ENCODE results near the gene FABP7.
"Not testable (repeated sequence)": the region's sequence is repeated elsewhere in the genome, so short reads cannot be mapped to it uniquely, and the experiment has no call there.

Gene FABP7

DNA sequence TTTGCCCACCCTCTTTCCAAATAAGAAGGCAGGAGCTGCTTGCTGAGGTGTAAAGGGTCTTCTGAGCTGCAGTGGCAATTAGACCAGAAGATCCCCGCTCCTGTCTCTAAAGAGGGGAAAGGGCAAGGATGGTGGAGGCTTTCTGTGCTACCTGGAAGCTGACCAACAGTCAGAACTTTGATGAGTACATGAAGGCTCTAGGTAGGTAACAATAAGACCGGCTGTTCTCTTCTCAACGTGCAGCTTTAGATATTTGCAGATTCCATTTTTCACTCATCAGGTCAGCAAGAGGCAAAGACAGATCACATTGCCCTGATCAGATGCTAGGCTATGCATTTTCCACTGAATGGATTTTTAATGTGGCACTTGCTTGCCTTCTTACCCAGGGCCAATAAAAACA lies at the start of gene FABP7:
TSS of gene FABP7 (plus strand) at position 50 of the 400 bp plus-strand sequence. CDS start at position 129, 79 bp downstream.
- peaks cover 40% of the 10 kb centered on the region for H3K27me3 Mint-ChIP-seq
- no peak for ATAC-seq
- H3K9me3 Mint-ChIP-seq: peaks cover 5 to 7% of the 10 kb centered on the region in 2 donors
- no peak for DNase-seq
- no peak within 1 kb of the TSS for H3K4me3 Mint-ChIP-seq
- no peaks in the 10 kb centered on the region for H3K4me1 Mint-ChIP-seq
- no peak within 1 kb of the TSS for H3K27ac Mint-ChIP-seq

DNA sequence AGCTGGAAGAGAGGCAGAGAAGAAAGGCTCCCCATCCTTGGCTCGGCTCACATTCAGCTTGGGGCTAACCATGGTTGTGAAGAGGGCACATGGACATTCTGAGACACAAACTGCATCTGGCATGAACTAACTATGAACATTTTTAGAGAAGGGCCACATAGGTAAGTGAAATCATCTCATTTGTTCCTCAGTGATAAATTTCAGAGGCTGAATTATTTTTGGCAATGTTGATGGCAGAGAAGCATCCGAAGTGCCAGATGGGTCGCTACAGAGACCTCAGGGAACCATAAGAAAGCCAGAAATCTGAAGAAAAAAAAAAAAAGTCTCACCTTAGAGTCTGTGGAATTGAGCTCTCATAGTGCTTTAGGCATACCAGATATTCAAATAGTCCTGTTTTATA lies 49.2 kb upstream of the FABP7 start:
- peaks cover 22% of the 10 kb centered on the region for H3K27me3 Mint-ChIP-seq
- no peak overlapping the region for H3K4me3 Mint-ChIP-seq
- no peaks in the 10 kb centered on the region for H3K9me3 Mint-ChIP-seq
- ATAC-seq (no peak), DNase-seq (no peak)
- H3K27ac Mint-ChIP-seq: no peak overlapping the region
- no peaks in the 10 kb centered on the region for H3K4me1 Mint-ChIP-seq

DNA sequence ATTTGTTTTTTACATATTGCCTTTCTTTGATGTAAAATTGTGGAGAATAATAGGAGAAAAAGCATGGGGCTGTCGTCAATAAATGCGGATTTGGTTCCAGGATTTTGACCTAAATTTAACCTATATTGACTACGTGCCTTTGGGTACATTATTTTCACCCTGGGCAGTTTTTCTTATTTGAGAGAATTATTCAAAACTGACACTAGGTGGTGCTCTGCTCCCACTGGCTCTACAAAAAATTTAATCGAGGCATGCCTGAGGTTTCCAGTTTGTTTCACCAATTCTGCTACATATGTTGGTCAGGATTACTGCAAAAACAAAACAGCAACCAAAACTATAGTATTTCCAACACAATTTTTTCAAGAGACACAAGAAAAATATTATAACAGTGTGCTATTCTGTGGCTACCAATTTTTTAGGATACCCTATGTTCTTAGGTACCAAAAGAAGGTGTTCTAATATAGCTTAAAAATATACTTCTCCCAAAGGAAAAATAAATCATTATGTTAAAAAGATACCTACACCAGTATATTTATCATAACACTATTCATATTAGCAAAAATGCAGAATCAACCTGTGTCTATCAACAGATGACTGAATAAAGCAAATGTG lies 48.6 kb upstream of the FABP7 start:
- DNase-seq (no peak), ATAC-seq (peak; percentile 35)
- H3K27ac Mint-ChIP-seq: no peak overlapping the region
- H3K9me3 Mint-ChIP-seq: no peaks in the 10 kb centered on the region
- no peaks in the 10 kb centered on the region for H3K4me1 Mint-ChIP-seq
- peaks cover 22% of the 10 kb centered on the region for H3K27me3 Mint-ChIP-seq
- H3K4me3 Mint-ChIP-seq: no peak overlapping the region

DNA sequence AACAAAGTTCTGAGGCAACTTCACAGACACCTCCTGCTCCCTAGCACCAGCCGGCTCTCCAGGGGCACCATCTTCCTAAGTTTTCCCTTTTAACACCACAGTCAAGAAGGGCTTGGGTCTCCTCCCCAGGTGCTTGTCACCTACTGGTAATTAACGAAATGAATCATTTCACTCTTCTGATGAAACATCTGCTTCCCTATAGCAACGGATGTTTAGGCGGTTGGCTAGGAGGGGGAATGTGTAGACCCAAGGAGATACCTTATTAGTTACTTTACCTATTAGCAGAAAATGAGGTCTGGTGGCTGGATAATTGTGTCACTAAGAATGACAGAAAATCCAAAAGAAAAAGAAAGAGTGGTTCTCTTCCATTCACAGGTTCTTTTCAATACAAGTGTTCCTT lies 46.3 kb upstream of the FABP7 start:
- Mint-ChIP-seq H3K27me3 (peaks cover 22% of the 10 kb centered on the region), H3K4me1 (no peaks in the 10 kb centered on the region), H3K9me3 (no peaks in the 10 kb centered on the region), H3K27ac (no peak overlapping the region), H3K4me3 (no peak overlapping the region)
- no peak for DNase-seq
- ATAC-seq: no peak

DNA sequence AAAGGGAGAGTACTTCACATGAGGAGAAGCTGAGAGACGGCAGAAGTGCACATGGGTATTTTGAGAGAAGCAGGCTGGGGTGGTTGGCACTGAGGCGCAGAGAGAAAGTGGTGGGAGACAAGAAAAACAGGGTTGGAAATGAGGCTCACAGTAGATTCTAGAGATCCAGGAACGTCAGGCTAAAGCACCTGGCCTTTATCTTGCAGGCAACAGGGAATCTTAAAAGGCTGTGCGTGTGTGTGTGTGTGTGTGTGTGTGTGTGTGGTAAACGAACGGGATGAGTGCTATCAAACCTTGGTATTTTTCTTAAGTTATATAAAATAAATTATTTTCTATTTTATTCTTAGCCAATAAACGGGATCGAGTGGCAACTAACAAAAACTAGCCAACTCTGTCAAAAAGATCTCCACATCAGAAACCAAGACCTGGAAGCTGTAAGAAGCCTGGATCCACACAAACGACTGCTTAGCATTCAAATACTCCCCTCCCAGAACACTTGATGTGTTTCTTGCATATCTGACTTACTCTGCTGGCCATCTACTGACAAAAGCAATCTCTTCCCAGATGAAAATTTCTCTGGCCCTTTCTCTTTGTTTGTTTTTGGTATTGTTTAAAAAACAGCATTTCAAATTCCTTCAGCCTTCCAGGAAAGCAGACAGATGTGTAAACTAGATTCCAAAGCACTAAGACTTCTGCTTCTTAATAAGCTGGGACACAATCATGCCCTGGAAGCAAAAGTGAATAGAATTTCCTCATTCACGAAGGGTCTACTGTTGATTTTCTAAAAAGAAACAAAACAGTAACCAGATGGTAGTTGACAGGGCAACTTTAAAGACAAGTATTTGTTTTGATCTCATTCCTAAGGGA lies 44.8 kb upstream of the FABP7 start:
- no peaks in the 10 kb centered on the region for H3K4me1 Mint-ChIP-seq
- no peak overlapping the region for H3K4me3 Mint-ChIP-seq
- no peaks in the 10 kb centered on the region for H3K9me3 Mint-ChIP-seq
- peaks cover 21% of the 10 kb centered on the region for H3K27me3 Mint-ChIP-seq
- DNase-seq (no peak), ATAC-seq (no peak)
- no peak overlapping the region for H3K27ac Mint-ChIP-seq

DNA sequence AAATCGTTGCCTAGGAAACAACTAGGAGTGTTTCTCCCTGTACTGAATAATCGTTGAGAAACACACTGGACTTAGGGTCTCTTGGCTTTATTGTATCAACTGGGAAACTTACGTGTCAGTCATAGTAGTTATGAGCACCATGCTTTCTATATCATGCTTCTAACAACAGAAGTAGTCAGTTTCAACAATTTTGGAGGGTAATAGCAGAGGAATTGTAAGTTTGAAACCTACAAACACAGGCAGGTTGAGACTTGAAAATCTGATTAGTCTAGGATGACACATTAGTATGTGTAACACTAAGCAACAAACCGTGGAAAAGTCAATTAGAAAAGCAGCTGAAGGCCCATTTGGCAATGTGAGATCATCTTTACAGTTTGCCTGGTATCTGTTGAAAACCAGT lies 43.9 kb upstream of the FABP7 start:
- H3K27ac Mint-ChIP-seq: no peak overlapping the region
- ATAC-seq (no peak), DNase-seq (no peak)
- no peak overlapping the region for H3K4me3 Mint-ChIP-seq
- peaks cover 14% of the 10 kb centered on the region for H3K27me3 Mint-ChIP-seq
- H3K4me1 Mint-ChIP-seq: no peaks in the 10 kb centered on the region
- H3K9me3 Mint-ChIP-seq: no peaks in the 10 kb centered on the region

DNA sequence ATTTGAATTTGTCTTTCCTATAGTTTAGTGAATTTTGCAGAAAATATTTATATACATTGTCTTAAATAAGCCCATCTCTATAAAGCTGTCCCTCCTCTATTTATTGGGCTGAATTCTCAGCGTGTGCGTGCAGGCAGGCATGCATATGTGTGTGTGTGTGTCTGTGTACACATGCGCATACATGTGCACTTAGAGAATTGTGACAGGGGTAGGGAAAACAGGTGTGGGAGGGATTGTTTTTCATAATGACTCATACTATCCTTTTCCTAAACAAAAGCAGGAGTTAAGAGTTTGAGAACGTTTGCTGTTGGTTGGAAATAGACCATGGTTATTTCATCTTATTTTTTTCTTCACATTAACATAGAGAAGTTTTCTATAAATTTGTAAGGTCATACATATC lies 43.4 kb upstream of the FABP7 start:
- Mint-ChIP-seq H3K27ac (no peak overlapping the region), H3K27me3 (peaks cover 14% of the 10 kb centered on the region)

DNA sequence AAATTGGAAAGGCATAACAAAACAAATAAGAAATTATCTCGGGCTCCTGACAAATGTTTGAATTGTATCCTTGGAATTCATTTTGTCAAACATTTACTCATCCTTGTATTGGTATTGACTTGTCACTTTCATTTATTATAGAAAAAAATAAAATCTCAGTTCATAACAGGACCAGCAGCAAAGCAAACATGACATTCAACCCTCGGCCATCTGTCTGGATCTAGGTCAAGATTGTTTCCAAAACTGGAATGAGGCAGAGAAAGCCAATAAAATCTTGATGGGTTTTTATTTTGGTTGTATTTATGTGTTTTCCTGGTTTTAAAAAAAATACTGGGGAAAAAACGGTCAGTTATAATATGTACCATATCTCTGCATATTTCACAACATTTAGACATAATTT lies 42.9 kb upstream of the FABP7 start:
- Mint-ChIP-seq H3K27ac (no peak overlapping the region), H3K4me1 (no peaks in the 10 kb centered on the region), H3K4me3 (no peak overlapping the region), H3K27me3 (peaks cover 14% of the 10 kb centered on the region), H3K9me3 (no peaks in the 10 kb centered on the region)
- ATAC-seq (no peak), DNase-seq (no peak)

More for the DNA sequence above, 43.4 kb upstream of the FABP7 start:
- no peaks in the 10 kb centered on the region for H3K9me3 Mint-ChIP-seq
- H3K4me1 Mint-ChIP-seq: no peaks in the 10 kb centered on the region
- no peak for DNase-seq
- ATAC-seq: no peak
- H3K4me3 Mint-ChIP-seq: no peak overlapping the region

DNA sequence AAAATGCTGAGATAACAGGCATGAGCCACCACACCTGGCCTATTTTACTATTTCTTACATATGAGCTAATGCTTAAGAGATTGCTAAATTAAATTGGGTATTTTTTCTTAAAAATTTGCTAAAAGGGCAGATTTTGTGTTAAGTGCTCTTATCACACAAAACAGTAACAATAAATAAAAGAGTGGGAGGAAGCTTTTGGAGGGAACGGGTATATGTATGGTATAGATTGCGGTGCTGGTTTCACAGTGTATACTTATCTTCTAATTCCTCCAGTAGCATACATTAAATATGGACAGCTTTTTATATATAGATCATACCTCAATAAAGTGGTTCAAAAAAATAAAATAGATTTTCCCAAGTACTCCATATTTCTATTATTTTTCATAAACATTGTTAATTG lies 39.4 kb upstream of the FABP7 start:
- H3K9me3 Mint-ChIP-seq: no peaks in the 10 kb centered on the region
- H3K4me1 Mint-ChIP-seq: no peaks in the 10 kb centered on the region
- no peak overlapping the region for H3K27ac Mint-ChIP-seq
- ATAC-seq (no peak), DNase-seq (no peak)
- H3K27me3 Mint-ChIP-seq: peaks cover 1% of the 10 kb centered on the region
- H3K4me3 Mint-ChIP-seq: no peak overlapping the region

DNA sequence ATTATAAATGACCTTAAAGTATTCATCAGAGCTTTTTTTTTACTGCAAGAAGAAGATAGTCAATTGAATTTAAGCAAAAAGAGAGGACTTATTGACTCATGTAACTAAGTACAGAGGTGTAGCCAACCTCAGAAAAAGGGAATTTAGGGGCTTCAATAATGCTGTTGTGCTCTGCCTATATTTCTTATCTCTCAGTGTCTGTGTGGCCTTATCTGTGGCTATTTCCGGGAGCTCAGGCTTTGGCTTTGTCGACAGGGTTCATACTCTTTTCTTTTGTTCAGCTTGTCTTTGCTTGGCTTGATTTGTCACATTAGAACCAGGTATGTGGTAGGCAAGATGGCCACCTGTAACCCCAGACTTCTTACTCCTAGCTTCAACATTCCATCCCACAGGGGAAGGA lies 38.6 kb upstream of the FABP7 start:
- no peaks in the 10 kb centered on the region for H3K4me1 Mint-ChIP-seq
- no peaks in the 10 kb centered on the region for H3K9me3 Mint-ChIP-seq
- H3K27me3 Mint-ChIP-seq: no peaks in the 10 kb centered on the region
- DNase-seq (no peak), ATAC-seq (no peak)
- no peak overlapping the region for H3K27ac Mint-ChIP-seq
- H3K4me3 Mint-ChIP-seq: no peak overlapping the region

DNA sequence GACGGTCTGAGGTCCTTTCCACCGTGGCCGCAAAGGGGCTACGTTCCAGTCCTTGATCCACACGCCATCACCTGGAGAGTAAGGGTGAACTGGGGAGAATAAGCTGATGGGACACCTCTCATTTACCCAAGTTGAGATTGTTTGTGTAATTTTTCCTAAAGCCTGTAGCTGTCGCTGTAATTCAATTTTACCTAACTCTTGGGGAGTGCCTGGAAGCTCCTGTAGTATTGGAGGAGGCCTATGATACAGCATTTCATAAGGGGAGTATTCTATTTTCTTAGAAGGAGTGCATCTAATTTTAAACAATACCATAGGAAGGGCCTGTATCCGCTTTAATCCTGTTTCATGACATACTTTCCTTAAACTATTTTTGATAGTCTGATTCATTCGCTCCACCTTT lies 35.3 kb upstream of the FABP7 start:
- H3K9me3 Mint-ChIP-seq: peaks cover 0 to 13% of the 10 kb centered on the region in 2 donors
- not testable (repeated sequence) for H3K27me3 Mint-ChIP-seq, ATAC-seq, H3K4me3 Mint-ChIP-seq, DNase-seq, H3K4me1 Mint-ChIP-seq, H3K27ac Mint-ChIP-seq

DNA sequence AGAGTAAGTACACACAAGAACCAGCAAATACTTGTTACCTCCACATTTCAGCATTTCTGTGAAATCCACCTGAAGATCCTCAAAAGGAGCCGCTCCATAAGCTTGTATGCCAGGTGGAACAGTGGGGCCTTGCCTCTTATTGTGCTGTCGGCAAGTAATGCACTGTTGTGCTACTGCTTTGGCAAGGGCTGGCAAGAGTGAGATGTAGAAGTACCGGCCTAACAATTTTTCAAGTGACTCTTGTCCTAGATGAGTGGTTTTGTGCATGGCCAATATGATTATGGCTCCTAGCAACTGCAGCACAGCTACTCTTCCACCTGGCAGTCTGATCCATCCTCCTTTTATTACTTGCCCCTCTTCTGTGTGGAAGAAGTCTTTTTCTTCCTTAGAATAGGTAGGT lies 34.7 kb upstream of the FABP7 start:
- H3K9me3 Mint-ChIP-seq: peaks cover 0 to 13% of the 10 kb centered on the region in 2 donors
- not testable (repeated sequence) for H3K27me3 Mint-ChIP-seq, ATAC-seq

DNA sequence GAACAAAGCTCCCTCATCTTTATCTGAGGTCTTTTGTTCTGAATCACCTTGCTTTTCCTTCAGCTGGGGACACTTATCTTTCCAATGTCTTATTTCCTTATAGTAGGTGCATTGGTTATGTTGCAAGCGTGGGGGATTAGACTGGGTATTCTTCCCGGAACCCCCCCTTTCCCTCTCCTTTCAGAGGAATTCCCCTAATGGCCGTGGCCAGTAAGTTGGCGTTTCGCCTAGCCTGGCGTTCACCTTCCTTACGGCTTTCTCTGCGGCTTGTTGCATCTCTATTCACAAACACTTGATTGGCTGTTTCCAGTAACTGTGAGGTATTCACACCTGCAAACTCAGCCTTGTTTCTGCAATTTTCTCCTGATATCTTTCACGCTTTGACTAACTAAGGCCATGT lies 32.8 kb upstream of the FABP7 start:
- Mint-ChIP-seq H3K27me3 (no peaks in the 10 kb centered on the region), H3K27ac (no peak overlapping the region), H3K9me3 (peaks cover 0 to 13% of the 10 kb centered on the region in 2 donors), H3K4me1 (peaks cover 29% of the 10 kb centered on the region), H3K4me3 (no peak overlapping the region)
- no peak for DNase-seq
- ATAC-seq: no peak

More for the DNA sequence above, 34.7 kb upstream of the FABP7 start:
- not testable (repeated sequence) for DNase-seq, H3K4me3 Mint-ChIP-seq, H3K27ac Mint-ChIP-seq
- H3K4me1 Mint-ChIP-seq: peaks cover 15% of the 10 kb centered on the region

DNA sequence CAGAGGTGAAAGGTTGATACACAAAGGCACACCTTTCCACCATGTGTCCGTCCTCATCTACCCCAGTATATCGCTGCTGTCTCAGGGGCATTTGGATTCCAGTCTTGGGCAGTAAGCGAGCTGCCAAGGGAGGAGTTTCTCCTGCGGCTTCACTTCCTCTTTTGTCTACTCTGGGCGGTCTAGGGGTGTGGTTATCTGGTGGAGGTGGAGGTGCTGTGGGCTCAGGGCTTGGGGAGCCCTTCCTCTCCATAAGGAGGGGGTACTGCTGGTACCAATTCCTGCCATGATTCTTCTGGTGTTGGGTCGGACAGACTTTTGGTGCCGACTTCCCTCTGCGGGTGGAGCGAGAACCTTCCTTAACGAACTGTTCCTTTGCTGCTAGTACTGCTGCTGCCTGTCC lies 31.9 kb upstream of the FABP7 start:
- DNase-seq (no peak), ATAC-seq (no peak)
- no peak overlapping the region for H3K4me3 Mint-ChIP-seq
- peak overlapping the region in 1 of 2 donors; percentile 79 for H3K27ac Mint-ChIP-seq
- peaks cover 36% of the 10 kb centered on the region for H3K4me1 Mint-ChIP-seq
- H3K27me3 Mint-ChIP-seq: no peaks in the 10 kb centered on the region
- peaks cover 0 to 13% of the 10 kb centered on the region in 2 donors for H3K9me3 Mint-ChIP-seq

DNA sequence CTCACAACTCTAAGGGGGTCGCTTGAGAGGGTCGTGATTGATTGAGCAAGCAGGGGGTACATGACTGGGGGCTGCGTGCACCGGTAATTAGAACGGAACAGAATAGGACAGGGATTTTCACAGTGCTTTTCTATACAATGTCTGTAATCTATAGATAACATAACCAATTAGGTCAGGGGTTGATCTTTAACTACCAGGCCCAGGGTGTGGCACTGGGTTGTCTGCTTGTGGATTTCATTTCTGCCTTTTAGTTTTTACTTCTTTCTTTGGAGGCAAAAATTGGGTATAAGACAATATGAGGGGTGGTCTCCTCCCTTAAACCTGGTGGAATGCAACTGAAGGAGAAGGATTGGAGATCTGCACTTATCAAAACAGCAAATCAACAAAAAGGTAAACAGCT lies 30.6 kb upstream of the FABP7 start:
- not testable (repeated sequence) for H3K27ac Mint-ChIP-seq, H3K4me3 Mint-ChIP-seq, ATAC-seq, DNase-seq, H3K27me3 Mint-ChIP-seq
- Mint-ChIP-seq H3K9me3 (peaks cover 0 to 13% of the 10 kb centered on the region in 2 donors), H3K4me1 (peaks cover 46% of the 10 kb centered on the region)

DNA sequence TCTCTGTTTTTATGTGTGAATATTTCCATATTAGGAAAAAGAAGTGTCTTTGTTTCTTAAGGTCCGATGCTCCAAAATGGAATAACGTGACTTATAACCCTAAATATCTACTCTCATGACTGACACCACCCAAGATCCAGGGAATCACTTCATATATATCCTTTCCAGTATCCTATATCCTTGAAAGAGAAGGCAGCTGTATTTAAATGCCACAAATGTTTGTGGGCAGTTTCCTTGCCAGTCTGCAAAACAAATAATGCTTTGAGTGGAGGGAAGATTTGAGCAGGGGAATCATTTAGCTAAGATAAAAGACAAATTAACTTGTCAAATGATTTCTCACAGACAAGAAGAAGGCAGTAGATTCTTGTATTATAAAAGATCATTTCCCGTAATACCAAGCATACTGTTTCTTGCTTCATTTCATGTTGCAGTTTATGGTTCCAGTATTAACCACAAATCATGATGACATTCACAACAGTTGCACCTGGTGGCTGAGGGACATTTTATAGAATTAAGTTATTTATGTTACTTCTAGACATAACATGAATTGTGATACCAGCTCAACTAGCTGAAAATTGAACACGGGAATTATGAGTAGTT lies 30.0 kb upstream of the FABP7 start:
- H3K9me3 Mint-ChIP-seq: peaks cover 0 to 13% of the 10 kb centered on the region in 2 donors
- H3K27ac Mint-ChIP-seq: peak overlapping the region in 1 of 2 donors; percentile 24
- no peaks in the 10 kb centered on the region for H3K27me3 Mint-ChIP-seq
- DNase-seq: no peak
- no peak for ATAC-seq
- H3K4me1 Mint-ChIP-seq: peaks cover 51% of the 10 kb centered on the region
- H3K4me3 Mint-ChIP-seq: no peak overlapping the region
